Measurements from ENCODE around the gene ABCC10. TPM values are rescaled to one million over a fixed set of nuclear protein-coding genes. Genes with fewer than 3 reads are reported as not detected.

ABCC10 gene
- polyA plus RNA-seq, 3 donors, result 7.6 to 32.8 (median 10.2) TPM

DNA sequence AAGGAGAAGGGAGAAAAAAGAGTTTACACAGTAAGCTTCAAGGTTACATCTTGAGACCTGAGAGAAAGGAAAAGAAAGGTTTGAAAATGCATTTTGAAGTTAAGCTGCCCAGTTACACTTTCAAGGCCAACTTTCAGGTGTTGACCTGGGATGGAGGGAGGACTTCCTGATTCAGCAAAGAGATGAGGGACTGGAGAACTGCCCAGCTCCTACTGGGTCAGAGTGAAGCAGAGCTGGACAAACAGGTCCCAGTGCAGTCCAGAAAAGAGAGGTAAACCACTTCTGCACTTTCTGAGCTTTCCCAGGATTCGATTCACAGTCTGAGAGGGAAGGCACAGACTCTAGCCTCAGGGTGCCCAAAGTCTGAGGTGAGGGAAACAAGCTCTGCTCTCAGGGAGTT lies 44.1 kb downstream of the ABCC10 start:
- Histone ChIP-seq H3K4me2 (replicated peaks; ENCODE audit: extremely low read depth, low read length, poor library complexity, severe bottlenecking) (no peak overlapping the region), H2AFZ (ENCODE audit: insufficient read depth, low read depth, low read length, poor library complexity, severe bottlenecking) (peak overlapping the region; percentile 42)
- no peaks in the 10 kb centered on the region for H3K4me1 Mint-ChIP-seq

DNA sequence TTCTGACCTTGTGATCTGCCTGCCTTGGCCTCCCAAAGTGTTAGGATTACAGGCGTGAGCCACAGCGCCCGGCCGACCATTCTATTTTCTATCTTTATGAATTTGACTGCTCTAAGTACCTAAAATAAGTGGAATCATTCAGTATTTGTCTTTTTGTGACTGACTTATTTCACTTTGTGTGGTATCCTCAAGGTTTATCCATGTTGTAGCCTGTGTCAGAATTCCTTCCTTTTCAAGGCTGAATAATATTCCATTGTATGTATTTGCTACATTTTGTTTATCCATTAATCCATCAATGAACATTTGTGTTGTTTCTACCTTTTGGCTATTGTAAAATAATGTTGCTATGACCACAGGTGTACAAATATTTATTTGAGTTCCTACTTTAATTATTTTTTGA lies 45.2 kb downstream of the ABCC10 start:
- Mint-ChIP-seq H3K9me3 (peaks cover 0 to 1% (median 0%) of the 10 kb centered on the region in 7 donors), H3K4me1 (peaks cover 7% of the 10 kb centered on the region)

More for the DNA sequence above, 44.1 kb downstream of the ABCC10 start:
- no peak for DNase-seq
- WGBS (ENCODE audit: insufficient coverage), result 78% methylated on average over 1 of the region's 1 CpG
- H3K27ac Mint-ChIP-seq, result no peak overlapping the region
- no peaks in the 10 kb centered on the region for H4K20me1 ChIP-seq (ENCODE audit: insufficient read depth, low read length)
- H3K27me3 ChIP-seq (ENCODE audit: control insufficient read depth in 2 of 2, insufficient read depth in 2 of 2, low read length in 2 of 2), result no peaks in the 10 kb centered on the region
- TF ChIP-seq, protein P1, sequence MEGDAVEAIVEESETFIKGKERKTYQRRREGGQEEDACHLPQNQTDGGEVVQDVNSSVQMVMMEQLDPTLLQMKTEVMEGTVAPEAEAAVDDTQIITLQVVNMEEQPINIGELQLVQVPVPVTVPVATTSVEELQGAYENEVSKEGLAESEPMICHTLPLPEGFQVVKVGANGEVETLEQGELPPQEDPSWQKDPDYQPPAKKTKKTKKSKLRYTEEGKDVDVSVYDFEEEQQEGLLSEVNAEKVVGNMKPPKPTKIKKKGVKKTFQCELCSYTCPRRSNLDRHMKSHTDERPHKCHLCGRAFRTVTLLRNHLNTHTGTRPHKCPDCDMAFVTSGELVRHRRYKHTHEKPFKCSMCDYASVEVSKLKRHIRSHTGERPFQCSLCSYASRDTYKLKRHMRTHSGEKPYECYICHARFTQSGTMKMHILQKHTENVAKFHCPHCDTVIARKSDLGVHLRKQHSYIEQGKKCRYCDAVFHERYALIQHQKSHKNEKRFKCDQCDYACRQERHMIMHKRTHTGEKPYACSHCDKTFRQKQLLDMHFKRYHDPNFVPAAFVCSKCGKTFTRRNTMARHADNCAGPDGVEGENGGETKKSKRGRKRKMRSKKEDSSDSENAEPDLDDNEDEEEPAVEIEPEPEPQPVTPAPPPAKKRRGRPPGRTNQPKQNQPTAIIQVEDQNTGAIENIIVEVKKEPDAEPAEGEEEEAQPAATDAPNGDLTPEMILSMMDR (IDR thresholded peaks at IDR 0.05), result no peak
- no peaks in the 10 kb centered on the region for H3K36me3 ChIP-seq (replicated peaks in 1 of 2; ENCODE audit: control insufficient read depth in 1 of 2, insufficient read depth in 2 of 2, low read length in 2 of 2)
- intact Hi-C loops (cut with micrococcal nuclease), result no loop called here
- H3K36me3 Mint-ChIP-seq, result no peaks in the 10 kb centered on the region
- no peak overlapping the region for H3K9ac ChIP-seq (ENCODE audit: insufficient read depth, low read length, poor library complexity, severe bottlenecking)
- H3K9me3 Mint-ChIP-seq, result peaks cover 0 to 1% (median 0%) of the 10 kb centered on the region in 7 donors
- H3K27me3 Mint-ChIP-seq (ENCODE audit: low read depth in 3 of 3), result peaks cover 5 to 16% (median 11%) of the 10 kb centered on the region in 3 donors
- H3K9me3 ChIP-seq (replicated peaks in 1 of 2; ENCODE audit: control insufficient read depth in 1 of 2, insufficient read depth in 1 of 2, low read length in 2 of 2), result no peaks in the 10 kb centered on the region
- no peak overlapping the region for H3K4me3 ChIP-seq (replicated peaks in 1 of 3; ENCODE audit: low read depth in 2 of 3, low read length in 3 of 3)
- H3K4me1 ChIP-seq (ENCODE audit: control insufficient read depth in 1 of 2, insufficient read depth in 2 of 2, low read length in 2 of 2), result no peaks in the 10 kb centered on the region
- no peaks in the 10 kb centered on the region for H3K79me2 ChIP-seq (ENCODE audit: insufficient read depth, low read length)
- H3K27ac ChIP-seq (ENCODE audit: low read depth in 1 of 2, low read length in 2 of 2), result no peak overlapping the region
- H3K4me3 Mint-ChIP-seq, result no peak overlapping the region

More for the DNA sequence above, 45.2 kb downstream of the ABCC10 start:
- H3K79me2 ChIP-seq (ENCODE audit: insufficient read depth, low read length), result peaks cover 1% of the 10 kb centered on the region
- H3K9ac ChIP-seq (ENCODE audit: insufficient read depth, low read length, poor library complexity, severe bottlenecking), result no peak overlapping the region
- no peaks in the 10 kb centered on the region for H3K27me3 ChIP-seq (ENCODE audit: control insufficient read depth in 2 of 2, insufficient read depth in 2 of 2, low read length in 2 of 2)
- Mint-ChIP-seq H3K27me3 (ENCODE audit: low read depth in 3 of 3) (peaks cover 4 to 14% (median 9%) of the 10 kb centered on the region in 3 donors), H3K4me3 (no peak overlapping the region), H3K27ac (no peak overlapping the region), H3K36me3 (no peaks in the 10 kb centered on the region)
- no peak overlapping the region for H3K4me3 ChIP-seq (replicated peaks in 1 of 3; ENCODE audit: low read depth in 2 of 3, low read length in 3 of 3)
- no peaks in the 10 kb centered on the region for H4K20me1 ChIP-seq (ENCODE audit: insufficient read depth, low read length)
- TF ChIP-seq, protein P1 (IDR thresholded peaks at IDR 0.05), result no peak
- H3K27ac ChIP-seq (ENCODE audit: low read depth in 1 of 2, low read length in 2 of 2), result no peak overlapping the region
- H3K4me2 ChIP-seq (replicated peaks; ENCODE audit: extremely low read depth, low read length, poor library complexity, severe bottlenecking), result no peak overlapping the region
- DNase-seq, result no peak
- peaks cover 5 to 7% of the 10 kb centered on the region in 2 donors for H3K4me1 ChIP-seq (ENCODE audit: control insufficient read depth in 1 of 2, insufficient read depth in 2 of 2, low read length in 2 of 2)
- no CpG with 5 or more reads among the region's 4 CpGs for whole genome bisulfite sequencing (ENCODE audit: insufficient coverage)
- H2AFZ ChIP-seq (ENCODE audit: insufficient read depth, low read depth, low read length, poor library complexity, severe bottlenecking), result no peak overlapping the region
- H3K36me3 ChIP-seq (replicated peaks in 1 of 2; ENCODE audit: control insufficient read depth in 1 of 2, insufficient read depth in 2 of 2, low read length in 2 of 2), result no peaks in the 10 kb centered on the region
- no peaks in the 10 kb centered on the region for H3K9me3 ChIP-seq (replicated peaks in 1 of 2; ENCODE audit: control insufficient read depth in 1 of 2, insufficient read depth in 1 of 2, low read length in 2 of 2)
- intact Hi-C loops (cut with micrococcal nuclease), result no loop called here
